Fibroblast of the aortic adventitia (primary cell): Measurements from ENCODE around the gene ISCA2. TPM values are rescaled to one million over a fixed set of nuclear protein-coding genes. Genes with fewer than 3 reads are reported as not detected.
"Not testable (repeated sequence)": the region's sequence is repeated elsewhere in the genome, so short reads cannot be mapped to it uniquely, and the experiment has no call there.

Experiments used
- DNase-seq: peaks from one replicate; pipeline ENCODE4 v3.0.0-alpha.2; 2010; ENCODE audit warnings: low read depth
- H3K4me3 ChIP-seq: 2 replicates; pipeline ENCODE4 v1.5.1; 2011; ENCODE audit warnings: low read depth, mild to moderate bottlenecking, control low read depth, low read length, moderate library complexity
- CTCF ChIP-seq: IDR thresholded peaks from 2 replicates; pipeline ENCODE4 v1.5.1; 2011; ENCODE audit warnings: mild to moderate bottlenecking, low read length, control low read depth, inconsistent platforms; ENCODE audit not compliant: insufficient read depth
- total RNA-seq: library from RNA; depleted of rRNA; stranded (reverse); fragments of >200 nt; gene quantifications from 2 replicates; pipeline ENCODE4 v1.2.3, GENCODE V29; 2012; ENCODE audit warnings: low replicate concordance

Gene ISCA2
- total RNA-seq, 1 donor, result 12.9 TPM

GRCh38 chr14:74528886-74529285 lies 35.3 kb downstream of the ISCA2 start:
- no peak overlapping the region for H3K4me3 ChIP-seq
- no peak for TF ChIP-seq CTCF
- no peak for DNase-seq

DNA sequence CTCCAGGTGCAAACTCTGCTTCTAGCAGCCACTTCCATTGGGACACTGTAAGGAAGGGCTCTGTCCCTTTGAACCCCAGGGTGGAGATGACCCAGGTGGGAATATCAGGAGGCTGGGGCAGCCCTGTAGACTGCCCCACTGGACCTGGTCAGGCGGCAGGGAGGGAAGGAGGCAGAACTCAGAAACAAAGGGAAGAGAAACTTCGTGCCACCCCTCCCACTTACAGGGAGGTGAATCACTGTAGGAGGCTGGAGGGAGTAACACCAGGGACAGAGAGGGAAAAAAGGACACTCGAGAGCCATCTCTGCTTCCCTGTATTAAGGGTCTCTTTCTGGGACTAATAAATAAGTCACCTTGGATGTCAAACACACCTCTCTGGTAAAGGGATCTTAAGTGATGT lies 37.4 kb downstream of the ISCA2 start:
- TF ChIP-seq CTCF, result no peak
- DNase-seq, result no peak
- no peak overlapping the region for H3K4me3 ChIP-seq

DNA sequence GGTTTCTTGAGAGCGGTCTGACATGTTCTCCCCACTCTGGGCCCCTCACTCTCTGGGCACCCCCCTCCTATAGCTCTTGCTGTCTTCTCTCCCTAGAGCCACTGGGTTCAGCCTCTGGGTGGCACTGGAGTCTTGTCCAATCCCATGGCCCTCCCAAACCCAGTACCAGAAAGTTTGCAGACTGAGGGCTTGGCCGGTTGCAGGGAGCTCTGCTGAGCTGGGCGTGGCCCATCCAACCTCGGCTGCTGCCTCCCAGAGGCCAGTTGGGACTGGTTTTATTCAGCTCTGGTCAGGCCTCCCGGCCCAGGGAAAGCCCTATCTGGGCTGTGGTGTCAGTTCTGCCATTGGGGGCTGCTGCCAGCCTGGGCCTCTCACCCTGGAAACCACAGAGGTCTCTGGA lies 37.9 kb downstream of the ISCA2 start:
- peak; percentile 72 for DNase-seq
- peak; percentile 46 for TF ChIP-seq CTCF
- no peak overlapping the region for H3K4me3 ChIP-seq

- no peak overlapping the region for H3K4me3 ChIP-seq
- no peak for DNase-seq
- TF ChIP-seq CTCF, result no peak
Observed at GRCh38 chr14:74532246-74532645, 38.7 kb downstream of the ISCA2 start.

DNA sequence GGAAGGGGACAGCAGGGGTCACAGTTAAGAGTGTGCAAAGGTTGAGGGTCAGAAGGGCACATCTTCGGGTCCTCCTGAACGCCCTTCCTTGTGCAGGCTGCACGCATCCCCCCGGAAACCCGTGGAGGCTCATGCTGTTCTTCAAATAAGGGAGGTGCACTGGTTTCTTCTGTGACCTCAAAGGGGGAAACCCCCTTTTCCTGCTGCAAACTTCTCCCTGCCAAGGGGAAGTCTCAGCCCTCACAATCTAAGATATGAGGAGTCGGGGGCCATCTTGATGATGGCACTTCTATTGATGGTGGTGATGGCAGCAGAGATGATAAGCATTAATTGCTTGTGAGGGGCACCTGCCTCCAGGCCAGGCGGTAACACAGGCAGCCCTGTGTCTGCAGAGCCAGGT lies 40.0 kb downstream of the ISCA2 start:
- DNase-seq, result no peak
- H3K4me3 ChIP-seq, result no peak overlapping the region
- TF ChIP-seq CTCF, result no peak

DNA sequence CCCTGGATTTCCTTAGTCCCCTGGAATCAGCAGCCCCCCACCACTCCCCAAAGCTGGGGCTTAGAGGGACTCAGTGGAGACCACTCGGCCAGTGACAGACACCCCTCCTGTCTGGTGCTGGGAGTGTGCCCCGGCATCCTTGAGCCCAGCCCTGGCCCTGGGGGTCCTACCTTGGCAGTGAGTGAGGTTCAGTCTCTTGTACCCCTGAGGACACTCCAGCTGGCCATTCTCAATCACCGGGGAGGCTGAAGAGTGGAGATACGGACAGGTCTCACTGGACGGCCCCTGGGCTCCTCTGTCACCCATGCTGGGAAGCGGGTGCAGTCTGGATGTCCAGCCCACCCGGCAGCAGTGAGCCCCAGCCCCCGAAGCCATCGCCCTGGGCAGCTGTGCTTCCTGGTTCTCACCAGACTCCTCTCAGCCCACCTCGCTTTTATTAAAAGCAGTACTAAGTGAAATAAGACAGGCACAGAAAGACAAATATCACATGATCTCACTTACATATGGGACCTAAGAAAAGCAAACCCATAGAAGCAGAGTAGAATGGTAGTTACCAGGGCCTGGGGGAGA lies 42.3 kb downstream of the ISCA2 start:
- no peak overlapping the region for H3K4me3 ChIP-seq
- no peak for TF ChIP-seq CTCF
- DNase-seq, result no peak

GRCh38 chr14:74536336-74536735 lies 42.8 kb downstream of the ISCA2 start:
- H3K4me3 ChIP-seq, DNase-seq: not testable (repeated sequence)
